GM18517 (cell line): ENCODE results near the gene HSFX2.
"Not testable (repeated sequence)": the region's sequence is repeated elsewhere in the genome, so short reads cannot be mapped to it uniquely, and the experiment has no call there.

Experiments used
- ATAC-seq: cut with Tn5 transposase; IDR thresholded peaks from one replicate; pipeline ENCODE4 v1.9.1; 2021; ENCODE audit warnings: mild to moderate bottlenecking, moderate library complexity; ENCODE audit not compliant: unreplicated experiment

The HSFX2 gene

GRCh38 chrX:149595943-149596342 lies 829 bp upstream of the HSFX2 start:
- not testable (repeated sequence) for ATAC-seq

- not testable (repeated sequence) for ATAC-seq
These were observed 4.1 kb downstream of the HSFX2 start for GRCh38 chrX:149590993-149591392.

DNA sequence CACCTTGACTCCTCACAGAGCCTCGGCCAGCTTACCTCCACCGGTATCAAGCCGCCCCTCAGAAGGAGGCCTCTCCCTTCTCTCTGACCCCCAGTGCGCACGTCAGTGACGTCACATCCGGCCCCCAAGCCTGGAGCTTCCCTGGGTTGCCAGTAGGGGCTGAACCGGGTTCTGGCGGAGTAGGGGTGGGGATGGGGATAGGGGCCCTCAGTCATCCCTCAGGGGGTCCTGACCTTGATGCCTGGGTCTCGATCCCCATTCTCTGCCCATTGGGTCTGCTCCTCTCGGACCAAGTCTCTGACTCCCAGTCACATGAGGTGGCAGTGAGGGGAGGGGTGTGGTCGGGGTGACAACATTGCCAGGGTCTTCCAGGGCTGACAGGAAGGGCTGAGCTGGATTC lies 7.8 kb downstream of the HSFX2 start, which contains the start of gene MAGEA9B:
MAGEA9B (minus strand) TSS at position 101 of the 400 bp plus-strand sequence. CDS start 4,280 bp downstream, outside the sequence.
- ATAC-seq: not testable (repeated sequence)

GRCh38 chrX:149585631-149586030 lies 9.5 kb downstream of the HSFX2 start:
- ATAC-seq: not testable (repeated sequence)

DNA sequence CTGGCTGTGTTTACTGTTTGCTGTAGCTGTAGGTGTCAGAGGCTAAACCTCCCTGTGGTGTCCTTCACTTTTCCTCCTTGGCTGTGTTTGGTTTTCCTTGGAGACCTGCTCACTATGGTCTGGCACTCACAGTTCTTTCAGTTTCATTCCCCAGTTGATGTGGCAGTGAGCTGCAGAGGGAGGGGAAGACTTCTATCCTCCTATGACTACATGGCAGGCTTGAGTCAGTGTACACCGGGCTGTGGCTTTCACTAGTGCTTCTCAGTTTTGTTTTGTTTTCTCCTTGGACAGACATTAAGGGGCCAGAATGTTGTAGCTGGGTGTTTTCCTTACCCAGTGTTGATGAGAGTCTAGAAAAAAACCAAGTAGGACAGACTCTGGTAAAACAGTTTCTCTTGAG lies 21.7 kb downstream of the HSFX2 start:
- ATAC-seq: peak; percentile 100

GRCh38 chrX:149572743-149573142 lies 22.4 kb downstream of the HSFX2 start:
- no peak for ATAC-seq

- no peak for ATAC-seq
These were observed 23.3 kb downstream of the HSFX2 start for GRCh38 chrX:149571770-149572169.

GRCh38 chrX:149570668-149571067 lies 24.4 kb downstream of the HSFX2 start:
- no peak for ATAC-seq

DNA sequence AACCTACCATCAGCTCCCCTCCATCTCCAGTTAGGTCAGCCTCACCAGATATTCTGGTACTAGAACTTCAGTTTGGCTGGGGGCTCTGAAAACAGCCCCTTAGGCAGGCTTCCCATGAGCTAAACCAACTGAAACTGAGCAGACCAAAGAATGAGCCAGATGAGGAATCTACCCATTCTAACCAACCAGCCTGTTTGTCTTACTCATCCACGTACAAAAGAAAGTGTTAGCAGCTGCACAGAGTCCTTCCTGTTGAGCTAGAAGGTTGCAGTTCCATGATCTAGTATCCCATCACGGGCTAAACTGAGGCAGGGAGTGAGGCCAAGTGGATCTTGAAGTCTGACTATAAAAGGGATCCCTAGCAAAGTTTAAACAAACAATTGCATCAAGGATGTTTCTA lies 25.3 kb downstream of the HSFX2 start:
- no peak for ATAC-seq

- no peak for ATAC-seq
These were observed 26.3 kb downstream of the HSFX2 start for GRCh38 chrX:149568701-149569296.

DNA sequence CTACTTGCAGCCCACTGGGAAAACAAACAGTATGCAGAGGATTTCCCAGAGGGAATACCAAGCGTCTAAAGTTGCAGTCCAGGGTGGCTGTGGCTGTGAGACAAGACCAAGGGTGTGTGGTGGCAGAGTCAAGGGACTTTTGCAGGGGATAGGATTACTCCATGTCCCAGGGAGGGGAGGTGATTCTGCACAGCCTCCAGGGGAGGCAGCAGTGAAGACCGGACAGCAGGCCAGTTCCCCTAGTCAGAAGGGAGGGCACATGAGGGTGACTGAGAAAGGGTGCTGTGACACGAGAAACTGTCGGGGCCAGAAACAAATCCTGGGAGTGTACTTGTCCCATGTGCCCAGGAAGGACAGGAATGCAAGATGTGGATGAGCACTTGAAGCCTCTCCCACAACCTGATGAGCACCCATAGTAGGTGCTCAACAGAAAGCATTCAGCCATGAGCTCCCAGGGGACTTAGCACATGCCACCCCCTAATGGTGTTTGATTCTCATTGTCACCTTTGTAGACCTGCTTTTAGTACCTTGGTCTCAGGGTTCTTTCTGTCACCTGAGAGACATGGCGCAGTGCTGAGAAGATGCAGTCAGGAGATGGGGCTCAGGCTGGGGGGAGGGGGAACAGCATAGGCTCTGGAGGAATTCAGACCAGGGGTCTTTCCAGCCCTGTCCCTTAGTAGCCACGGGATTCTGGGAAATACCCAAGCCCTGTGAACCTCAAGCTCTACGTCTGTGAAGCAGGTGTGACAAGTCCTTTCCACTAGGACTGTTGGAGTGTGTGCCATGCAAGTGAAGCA lies 27.3 kb downstream of the HSFX2 start:
- ATAC-seq: no peak

DNA sequence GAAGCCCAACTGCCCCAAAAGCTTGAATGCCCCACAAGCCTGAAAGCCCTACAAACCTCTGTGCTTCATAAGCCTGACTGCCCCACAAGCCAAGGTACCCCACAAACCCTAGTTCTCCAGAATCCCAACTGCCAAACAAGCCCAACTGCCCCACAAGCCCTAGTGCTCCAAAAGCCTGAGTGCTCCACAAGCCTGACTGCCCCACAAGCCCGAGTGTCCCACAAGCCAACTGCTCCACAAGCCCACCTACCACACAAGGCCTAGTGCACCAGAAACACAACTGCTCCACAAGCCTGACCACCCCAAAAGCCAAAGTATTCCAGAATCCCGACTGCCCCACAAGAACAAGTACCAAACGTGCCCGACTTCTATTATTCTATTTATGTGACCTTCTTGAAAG lies 31.8 kb downstream of the HSFX2 start:
- no peak for ATAC-seq

- not testable (repeated sequence) for ATAC-seq
These were observed 39.9 kb downstream of the HSFX2 start for GRCh38 chrX:149555251-149555650.

GRCh38 chrX:149551939-149552248 lies 43.2 kb downstream of the HSFX2 start:
- ATAC-seq: not testable (repeated sequence)

GRCh38 chrX:149551245-149551938 lies 43.7 kb downstream of the HSFX2 start:
- not testable (repeated sequence) for ATAC-seq

GRCh38 chrX:149550454-149550853 lies 44.7 kb downstream of the HSFX2 start:
- not testable (repeated sequence) for ATAC-seq

- not testable (repeated sequence) for ATAC-seq
These were observed 45.4 kb downstream of the HSFX2 start, which contains the start of gene HSFX3 for GRCh38 chrX:149549701-149550100. Gene HSFX3 (minus strand): TSS chrX:149549924. CDS start chrX:149549852, 72 bp downstream.

- ATAC-seq: not testable (repeated sequence)
These were observed 47.3 kb downstream of the HSFX2 start for GRCh38 chrX:149547782-149548181.

- ATAC-seq: not testable (repeated sequence)
These were observed 48.2 kb downstream of the HSFX2 start for GRCh38 chrX:149546962-149547361.

DNA sequence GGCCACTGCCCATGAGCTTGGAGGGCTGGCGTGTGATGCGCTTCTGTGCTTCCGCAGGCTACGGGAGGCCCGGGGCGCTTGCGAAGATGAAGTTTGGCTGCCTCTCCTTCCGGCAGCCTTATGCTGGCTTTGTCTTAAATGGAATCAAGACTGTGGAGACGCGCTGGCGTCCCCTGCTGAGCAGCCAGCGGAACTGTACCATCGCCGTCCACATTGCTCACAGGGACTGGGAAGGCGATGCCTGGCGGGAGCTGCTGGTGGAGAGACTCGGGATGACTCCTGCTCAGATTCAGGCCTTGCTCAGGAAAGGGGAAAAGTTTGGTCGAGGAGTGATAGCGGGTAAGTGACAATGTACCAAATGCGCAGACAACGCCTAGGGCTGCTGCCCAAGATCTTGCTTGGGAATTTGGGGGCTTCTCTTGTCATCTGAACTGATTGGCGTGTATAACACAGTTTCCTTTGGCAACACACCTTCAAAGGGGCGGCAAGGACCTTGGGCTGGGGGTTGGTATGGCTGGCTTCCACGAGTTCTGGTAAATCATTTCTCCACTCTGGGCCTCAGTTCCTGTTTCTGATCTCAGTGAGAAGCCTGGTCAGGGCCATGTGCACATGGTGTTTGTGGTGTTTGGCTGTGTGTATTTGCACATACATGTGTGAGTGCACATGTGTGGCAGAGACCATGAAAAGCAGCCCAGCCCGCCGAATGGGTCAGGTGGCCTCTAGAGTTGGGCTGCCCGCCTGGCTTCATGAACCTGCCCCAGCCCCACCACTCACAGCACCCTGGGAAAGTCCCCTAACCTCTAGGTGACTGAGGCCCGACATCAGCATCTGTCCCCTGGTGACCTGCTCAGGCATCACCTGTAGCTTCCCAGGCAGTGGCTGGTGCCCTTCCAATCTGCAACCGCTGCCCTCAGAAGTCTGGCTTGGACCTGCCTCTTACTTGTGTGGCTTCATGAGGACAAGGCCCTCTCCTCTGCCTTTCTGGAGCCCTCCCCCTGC lies 49.3 kb downstream of the HSFX2 start:
- not testable (repeated sequence) for ATAC-seq
